Endothelial cell of umbilical vein (primary cell): ENCODE measurements around the gene DLEC1.

Experiments used
- EZH2 ChIP-seq: IDR thresholded peaks from 2 replicates; pipeline ENCODE4 v1.6.1; 2012; ENCODE audit warnings: borderline replicate concordance, low read depth, mild to moderate bottlenecking, moderate library complexity, low read length, inconsistent platforms; ENCODE audit not compliant: severe bottlenecking
- GATA2 ChIP-seq: IDR thresholded peaks from 2 replicates; pipeline ENCODE4 v1.7.0; 2011; ENCODE audit warnings: low read depth, mild to moderate bottlenecking, moderate library complexity, mixed read lengths, low read length; ENCODE audit not compliant: insufficient read length, insufficient read depth
- JUN ChIP-seq: IDR thresholded peaks from 2 replicates; pipeline ENCODE4 v1.6.1; 2011; ENCODE audit warnings: borderline replicate concordance, low read depth; ENCODE audit not compliant: insufficient read length, insufficient read depth
- MYC ChIP-seq: IDR thresholded peaks from one replicate; pipeline ENCODE4 v1.6.1; 2011; ENCODE audit warnings: mild to moderate bottlenecking, low read depth, low read length
- POLR2A ChIP-seq: IDR thresholded peaks from 2 replicates; pipeline ENCODE4 v1.6.1; 2012; ENCODE audit warnings: low read depth, mild to moderate bottlenecking, control low read depth, low read length
- POLR2AphosphoS5 ChIP-seq: IDR thresholded peaks from 2 replicates; pipeline ENCODE4 v1.6.1; 2012; ENCODE audit warnings: low read depth, mild to moderate bottlenecking, control low read depth, low read length, moderate library complexity; ENCODE audit not compliant: insufficient read depth
- TF ChIP-seq, protein P1 (sequence below), 2 donors: IDR thresholded peaks; 1 replicate in 1 of 2; 2 replicates in 1 of 2; pipeline ENCODE4 v1.5.1; 2011; ENCODE audit warnings: low read length in 2 of 2, mild to moderate bottlenecking in 2 of 2, moderate library complexity in 2 of 2, control low read depth in 1 of 2, inconsistent platforms in 1 of 2, low read depth in 1 of 2; ENCODE audit not compliant: insufficient read depth in 1 of 2; ENCODE audit errors: extremely low read depth in 1 of 2

GRCh38 chr3:38011111-38011510 lies 27.9 kb upstream of the DLEC1 start:
- no peak for TF ChIP-seq POLR2AphosphoS5
- TF ChIP-seq EZH2 = no peak
- TF ChIP-seq, protein P1, sequence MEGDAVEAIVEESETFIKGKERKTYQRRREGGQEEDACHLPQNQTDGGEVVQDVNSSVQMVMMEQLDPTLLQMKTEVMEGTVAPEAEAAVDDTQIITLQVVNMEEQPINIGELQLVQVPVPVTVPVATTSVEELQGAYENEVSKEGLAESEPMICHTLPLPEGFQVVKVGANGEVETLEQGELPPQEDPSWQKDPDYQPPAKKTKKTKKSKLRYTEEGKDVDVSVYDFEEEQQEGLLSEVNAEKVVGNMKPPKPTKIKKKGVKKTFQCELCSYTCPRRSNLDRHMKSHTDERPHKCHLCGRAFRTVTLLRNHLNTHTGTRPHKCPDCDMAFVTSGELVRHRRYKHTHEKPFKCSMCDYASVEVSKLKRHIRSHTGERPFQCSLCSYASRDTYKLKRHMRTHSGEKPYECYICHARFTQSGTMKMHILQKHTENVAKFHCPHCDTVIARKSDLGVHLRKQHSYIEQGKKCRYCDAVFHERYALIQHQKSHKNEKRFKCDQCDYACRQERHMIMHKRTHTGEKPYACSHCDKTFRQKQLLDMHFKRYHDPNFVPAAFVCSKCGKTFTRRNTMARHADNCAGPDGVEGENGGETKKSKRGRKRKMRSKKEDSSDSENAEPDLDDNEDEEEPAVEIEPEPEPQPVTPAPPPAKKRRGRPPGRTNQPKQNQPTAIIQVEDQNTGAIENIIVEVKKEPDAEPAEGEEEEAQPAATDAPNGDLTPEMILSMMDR (IDR thresholded peaks at IDR 0.05; ENCODE audit: extremely low read depth in 1 of 2, insufficient read depth in 1 of 2, low read depth in 1 of 2, low read length in 2 of 2) = no peak
- TF ChIP-seq POLR2A = no peak
- no peak for TF ChIP-seq JUN
- TF ChIP-seq MYC = no peak
- TF ChIP-seq GATA2 = no peak
